Daoy (cell line): ENCODE data around the gene TREX2. TPM values are rescaled to one million over a fixed set of nuclear protein-coding genes. Genes with fewer than 3 reads are reported as not detected.
"Not testable (repeated sequence)": the region's sequence is repeated elsewhere in the genome, so short reads cannot be mapped to it uniquely, and the experiment has no call there.

Source experiments
- DNase-seq: peaks from one replicate; pipeline ENCODE4 v3.0.0-alpha.2; 2015; ENCODE audit warnings: low read depth
- total RNA-seq: library from RNA; depleted of rRNA; stranded (reverse); fragments of >200 nt; shearing (Covaris generic); gene quantifications from 2 replicates; pipeline ENCODE4 v1.2.3, GENCODE V29; 2014; rRNA removed

Gene TREX2
- total RNA-seq, 1 experiment from 2014 or later: 1.3 TPM

GRCh38 chrX:153408221-153408721 lies 37.6 kb downstream of the TREX2 start:
- DNase-seq: no peak

GRCh38 chrX:153407736-153408135 lies 38.1 kb downstream of the TREX2 start:
- DNase-seq: no peak

- no peak for DNase-seq
Measured at GRCh38 chrX:153406903-153407302, 39.0 kb downstream of the TREX2 start.

- no peak for DNase-seq
Measured at GRCh38 chrX:153406011-153406410, 39.8 kb downstream of the TREX2 start.

- no peak for DNase-seq
Measured at GRCh38 chrX:153405426-153405825, 40.4 kb downstream of the TREX2 start.

- DNase-seq: not testable (repeated sequence)
Measured at GRCh38 chrX:153404333-153404732, 41.5 kb downstream of the TREX2 start.

- no peak for DNase-seq
Measured at GRCh38 chrX:153401133-153401764, 44.6 kb downstream of the TREX2 start, which contains the start of gene PNMA6E. Gene PNMA6E (minus strand): TSS chrX:153401350. CDS start chrX:153398849, 2,501 bp downstream.

GRCh38 chrX:153400146-153401132 lies 45.4 kb downstream of the TREX2 start:
- DNase-seq: peak; percentile 49

GRCh38 chrX:153398275-153398960 lies 47.4 kb downstream of the TREX2 start:
- DNase-seq: no peak

- DNase-seq: no peak
Measured at GRCh38 chrX:153397256-153397960, 48.4 kb downstream of the TREX2 start.

- no peak for DNase-seq
Measured at GRCh38 chrX:153396320-153397195, 49.3 kb downstream of the TREX2 start.

GRCh38 chrX:153395613-153396319 lies 50.1 kb downstream of the TREX2 start:
- no peak for DNase-seq

- no peak for DNase-seq
Measured at GRCh38 chrX:153394612-153395011, 51.2 kb downstream of the TREX2 start.

Other genes starting within 250 kb of the TREX2 start
- gene PNMA6F, start 124.3 kb downstream of the TREX2 start, total RNA-seq: not detected in 2 replicates
- 3.5 and 5.2 TPM in 2 replicates for gene ZNF275, start 111.9 kb downstream of the TREX2 start, total RNA-seq
- not detected in 2 replicates for gene PNMA6E, start 44.7 kb downstream of the TREX2 start, total RNA-seq
- 0.80 and 1.1 TPM in 2 replicates for gene ZFP92, start 34.6 kb downstream of the TREX2 start, total RNA-seq
- gene HAUS7, start 24.5 kb upstream of the TREX2 start, total RNA-seq: 35.7 and 58.0 TPM in 2 replicates
- gene BGN, start 48.9 kb upstream of the TREX2 start, total RNA-seq: 3.7 and 5.7 TPM in 2 replicates
- gene ATP2B3, start 71.6 kb upstream of the TREX2 start, total RNA-seq: not detected in 2 replicates
- 37.3 and 41.5 TPM in 2 replicates for gene CCNQ, start 153.1 kb upstream of the TREX2 start, total RNA-seq
- gene DUSP9, start 201.1 kb upstream of the TREX2 start, total RNA-seq: 10.2 and 16.4 TPM in 2 replicates
- not detected in 2 replicates for gene PNCK, start 227.8 kb upstream of the TREX2 start, total RNA-seq
- 6.3 and 7.5 TPM in 2 replicates for gene SLC6A8, start 241.9 kb upstream of the TREX2 start, total RNA-seq